GM23248 (cell line): Measurements from ENCODE around the gene IQCK. TPM values are rescaled to one million over a fixed set of nuclear protein-coding genes. Genes with fewer than 3 reads are reported as not detected.
"Not testable (repeated sequence)": the region's sequence is repeated elsewhere in the genome, so short reads cannot be mapped to it uniquely, and the experiment has no call there.

Experiments used
- DNase-seq: peaks from one replicate; pipeline ENCODE4 v3.0.0-alpha.2; 2015
- H2AFZ ChIP-seq: fragments of 200-600 bp; sonication (generic); 2 replicates; pipeline ENCODE4 v1.6.1; 2016; ENCODE audit warnings: antibody characterized with exemption
- H3F3A ChIP-seq: fragments of 200-600 bp; sonication (generic); 2 replicates; pipeline ENCODE4 v1.6.1; 2016; ENCODE audit warnings: mild to moderate bottlenecking, antibody characterized with exemption, mixed run types; ENCODE audit not compliant: insufficient read depth
- H3K27ac ChIP-seq: fragments of 200-600 bp; sonication (generic); 2 replicates; pipeline ENCODE4 v1.5.1; 2016; ENCODE audit warnings: mild to moderate bottlenecking
- H3K27me3 ChIP-seq: fragments of 200-600 bp; sonication (generic); replicated peaks from 2 replicates; pipeline ENCODE4 v1.6.1; 2016; ENCODE audit warnings: mild to moderate bottlenecking; ENCODE audit not compliant: insufficient read depth
- H3K36me3 ChIP-seq: fragments of 200-600 bp; sonication (generic); 2 replicates; pipeline ENCODE4 v1.6.1; 2016; ENCODE audit warnings: low read depth, mild to moderate bottlenecking
- H3K4me1 ChIP-seq: fragments of 200-600 bp; sonication (generic); 2 replicates; pipeline ENCODE4 v1.6.1; 2016; ENCODE audit warnings: mild to moderate bottlenecking; ENCODE audit not compliant: insufficient read depth
- H3K4me2 ChIP-seq: fragments of 200-600 bp; sonication (generic); one replicate; pipeline ENCODE4 v1.6.1; 2016; ENCODE audit warnings: mild to moderate bottlenecking; ENCODE audit not compliant: unreplicated experiment
- H3K4me3 ChIP-seq: fragments of 200-600 bp; sonication (generic); 2 replicates; pipeline ENCODE4 v1.5.1; 2016; ENCODE audit warnings: mild to moderate bottlenecking
- H3K79me2 ChIP-seq: fragments of 200-600 bp; sonication (generic); 2 replicates; pipeline ENCODE4 v1.6.1; 2016; ENCODE audit warnings: mild to moderate bottlenecking; ENCODE audit not compliant: insufficient read depth
- H3K9ac ChIP-seq: fragments of 200-600 bp; sonication (generic); 2 replicates; pipeline ENCODE4 v1.6.1; 2016; ENCODE audit warnings: mild to moderate bottlenecking
- H3K9me2 ChIP-seq: fragments of 200-600 bp; sonication (generic); 2 replicates; pipeline ENCODE4 v1.6.1; 2016; ENCODE audit warnings: mixed run types, mild to moderate bottlenecking, moderate library complexity; ENCODE audit not compliant: insufficient read depth
- H3K9me3 ChIP-seq: fragments of 200-600 bp; sonication (generic); one replicate; pipeline ENCODE4 v1.6.1; 2017; ENCODE audit warnings: low read depth
- H4K20me1 ChIP-seq: fragments of 200-600 bp; sonication (generic); 2 replicates; pipeline ENCODE4 v1.6.0; 2016; ENCODE audit not compliant: insufficient read depth
- EZH2 ChIP-seq: fragments of 200-600 bp; sonication (generic); IDR thresholded peaks from 2 replicates; pipeline ENCODE4 v1.6.1; 2018; ENCODE audit warnings: antibody characterized with exemption, mild to moderate bottlenecking; ENCODE audit not compliant: insufficient read depth, poor library complexity, severe bottlenecking
- EZH2phosphoT487 ChIP-seq: fragments of 200-600 bp; sonication (generic); IDR thresholded peaks from 2 replicates; pipeline ENCODE4 v1.6.1; 2018; ENCODE audit warnings: antibody characterized with exemption, moderate library complexity, mild to moderate bottlenecking, low read depth; ENCODE audit not compliant: insufficient read depth
- WGBS, 2 experiments: methylation state at CpG; one replicate each; pipeline ENCODE4 v1.1.6; 2015 to 2017; ENCODE audit warnings: low lambda C conversion rate in 2 of 2, low coverage in 1 of 2; ENCODE audit errors: missing lambda C conversion rate in 2 of 2; 5-methylcytosine and 5-hydroxymethylcytosine counted together
- in situ Hi-C: fragments of 300-500 bp; cut with MboI; formaldehyde crosslinking; loops from 2 replicates; pipeline ENCODE4 v1.15.0; 2020
- polyA plus RNA-seq: library from polyadenylated mRNA; unstranded; fragments of >200 nt; fragmentation: Nextera tagmentation; extraction: Ambion mirVana; gene quantifications from 2 replicates; pipeline ENCODE4 v1.2.1, GENCODE V29; 2016
- total RNA-seq: library from RNA; depleted of rRNA; stranded (reverse); fragments of >200 nt; shearing (Covaris generic); gene quantifications from 2 replicates; pipeline ENCODE4 v1.2.3, GENCODE V29; 2014

The IQCK gene
- total and polyA plus RNA-seq, 2 experiments from 2014 or later: 9.7 to 9.8 TPM

- H3F3A ChIP-seq: no peaks in the 10 kb centered on the region
- no peak for DNase-seq
- H3K27ac ChIP-seq: no peak overlapping the region
- in situ Hi-C loops: no loop called here
- H3K9me2 ChIP-seq: no peaks in the 10 kb centered on the region
- no peak overlapping the region for H3K4me2 ChIP-seq
- H3K9ac ChIP-seq: no peak overlapping the region
- no peaks in the 10 kb centered on the region for H3K79me2 ChIP-seq
- no peak overlapping the region; the same call in 1 of the 2 replicates for H2AFZ ChIP-seq
- no peaks in the 10 kb centered on the region for H3K4me1 ChIP-seq
- H4K20me1 ChIP-seq: no peaks in the 10 kb centered on the region
- no peak for TF ChIP-seq EZH2phosphoT487
- TF ChIP-seq EZH2: no peak
- H3K9me3 ChIP-seq: no peaks in the 10 kb centered on the region
- 40 to 42% methylated on average over 17 of the region's 17 CpGs for WGBS, 2 experiments
- H3K36me3 ChIP-seq: no peaks in the 10 kb centered on the region
- H3K4me3 ChIP-seq: no peak overlapping the region
- H3K27me3 ChIP-seq: no peaks in the 10 kb centered on the region
These were observed 65.5 kb downstream of the IQCK start for GRCh38 chr16:19783363-19784182.

- no peak overlapping the region for H2AFZ ChIP-seq
- no peaks in the 10 kb centered on the region for H3K4me1 ChIP-seq
- H4K20me1 ChIP-seq: no peaks in the 10 kb centered on the region
- no peaks in the 10 kb centered on the region for H3K36me3 ChIP-seq
- no peak for DNase-seq
- 39 to 41% methylated on average over 3 of the region's 3 CpGs for WGBS, 2 experiments
- no peaks in the 10 kb centered on the region for H3F3A ChIP-seq
- no peak overlapping the region for H3K9ac ChIP-seq
- no peaks in the 10 kb centered on the region for H3K79me2 ChIP-seq
- no peaks in the 10 kb centered on the region for H3K27me3 ChIP-seq
- H3K4me2 ChIP-seq: no peak overlapping the region
- H3K4me3 ChIP-seq: no peak overlapping the region
- H3K27ac ChIP-seq: no peak overlapping the region
- no peaks in the 10 kb centered on the region for H3K9me3 ChIP-seq
- no peaks in the 10 kb centered on the region for H3K9me2 ChIP-seq
- in situ Hi-C loops: no loop called here
- TF ChIP-seq EZH2phosphoT487 (no peak), EZH2 (no peak)
These were observed 66.2 kb downstream of the IQCK start for GRCh38 chr16:19784183-19784736.

DNA sequence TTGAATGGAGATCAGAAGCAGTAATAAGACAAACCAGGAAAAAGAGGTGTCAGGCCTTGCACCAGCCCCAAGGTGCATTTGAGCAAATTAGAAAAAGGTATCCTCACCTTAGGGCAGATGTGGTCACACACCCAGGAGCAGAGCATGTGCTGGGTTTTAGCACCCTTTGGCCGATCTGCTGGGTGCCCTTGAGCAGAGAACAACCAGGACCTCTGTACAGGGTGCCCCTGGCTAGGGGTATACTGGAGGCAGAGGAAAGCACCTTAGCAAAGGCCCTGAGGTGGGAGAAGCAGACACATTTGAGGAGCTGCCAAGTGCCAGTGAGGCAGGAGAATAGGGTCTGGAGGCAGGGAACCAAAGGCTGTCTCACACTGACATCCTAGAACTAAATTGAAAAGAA lies 67.0 kb downstream of the IQCK start:
- Histone ChIP-seq H3K9me3 (no peaks in the 10 kb centered on the region), H3K4me1 (no peaks in the 10 kb centered on the region), H2AFZ (no peak overlapping the region), H3K4me3 (no peak overlapping the region), H3K27ac (no peak overlapping the region), H3K36me3 (no peaks in the 10 kb centered on the region), H3K9ac (no peak overlapping the region), H3K27me3 (no peaks in the 10 kb centered on the region), H3K4me2 (no peak overlapping the region), H3K9me2 (no peaks in the 10 kb centered on the region), H3F3A (no peaks in the 10 kb centered on the region), H4K20me1 (no peaks in the 10 kb centered on the region), H3K79me2 (no peaks in the 10 kb centered on the region)
- 85 to 100% methylated on average over 1 of the region's 1 CpG for WGBS, 2 experiments
- no peak for DNase-seq
- in situ Hi-C loops: no loop called here
- TF ChIP-seq EZH2phosphoT487 (no peak), EZH2 (no peak)

GRCh38 chr16:19785512-19786130 lies 67.5 kb downstream of the IQCK start:
- H4K20me1 ChIP-seq: no peaks in the 10 kb centered on the region
- no peaks in the 10 kb centered on the region for H3K79me2 ChIP-seq
- H3F3A ChIP-seq: no peaks in the 10 kb centered on the region
- in situ Hi-C loops: no loop called here
- DNase-seq: no peak
- H3K4me3 ChIP-seq: no peak overlapping the region
- no peak overlapping the region for H3K27ac ChIP-seq
- no peaks in the 10 kb centered on the region for H3K9me3 ChIP-seq
- no peaks in the 10 kb centered on the region for H3K27me3 ChIP-seq
- 52 to 55% methylated on average over 10 of the region's 10 CpGs for WGBS, 2 experiments
- 0 out of 2 replicates have a peak overlapping the region, but pooled peaks have one; percentile 28 for H2AFZ ChIP-seq
- H3K36me3 ChIP-seq: no peaks in the 10 kb centered on the region
- TF ChIP-seq EZH2phosphoT487 (no peak), EZH2 (no peak)
- H3K9ac ChIP-seq: no peak overlapping the region
- H3K4me2 ChIP-seq: peak overlapping the region; percentile 1
- H3K9me2 ChIP-seq: no peaks in the 10 kb centered on the region
- no peaks in the 10 kb centered on the region for H3K4me1 ChIP-seq

GRCh38 chr16:19801369-19801768 lies 83.3 kb downstream of the IQCK start:
- H3K36me3 ChIP-seq, H3K4me2 ChIP-seq, H3K27ac ChIP-seq, H3K27me3 ChIP-seq, H3K4me1 ChIP-seq, in situ Hi-C loops, H4K20me1 ChIP-seq, H3F3A ChIP-seq, DNase-seq, H3K9me2 ChIP-seq, H3K4me3 ChIP-seq, H3K79me2 ChIP-seq, H2AFZ ChIP-seq, H3K9ac ChIP-seq, H3K9me3 ChIP-seq: not testable (repeated sequence)
- 93 to 100% methylated on average over 1 to 2 of the region's 5 CpGs for WGBS, 2 experiments

- H3K36me3 ChIP-seq, in situ Hi-C loops, H3K9me2 ChIP-seq, H3K27me3 ChIP-seq, H3K9me3 ChIP-seq, H3K27ac ChIP-seq, H3F3A ChIP-seq, H2AFZ ChIP-seq, H3K4me2 ChIP-seq, H3K9ac ChIP-seq, H3K4me1 ChIP-seq, H3K79me2 ChIP-seq, H3K4me3 ChIP-seq, DNase-seq, H4K20me1 ChIP-seq: not testable (repeated sequence)
- 50 to 65% methylated on average over 1 to 2 of the region's 4 CpGs for WGBS, 2 experiments
These were observed 83.8 kb downstream of the IQCK start for GRCh38 chr16:19801824-19802223.
